Forelimb muscle (tissue), 1 donor: ENCODE data around the gene TMEM205. TPM values are rescaled to one million over a fixed set of nuclear protein-coding genes. Genes with fewer than 3 reads are reported as not detected.
"Not testable (repeated sequence)": the region's sequence is repeated elsewhere in the genome, so short reads cannot be mapped to it uniquely, and the experiment has no call there.

Experiments used
- DNase-seq: peaks from one replicate; pipeline ENCODE4 v3.0.0-alpha.2; 2013; ENCODE audit warnings: low read depth
- polyA plus RNA-seq: library from polyadenylated mRNA; unstranded; fragments of 120-200 nt; gene quantifications from one replicate; pipeline ENCODE4 v1.2.1, GENCODE V29; 2013; ENCODE audit not compliant: insufficient read length

TMEM205 gene
- polyA plus RNA-seq, 1 donor = 44.9 TPM

GRCh38 chr19:11339254-11340098, 6.6 kb downstream of the TMEM205 start, which contains the start of gene RAB3D:
Gene RAB3D (minus strand): TSS chr19:11339657. CDS start chr19:11337399, 2,258 bp downstream.
- peak; percentile 82 for DNase-seq

GRCh38 chr19:11338569-11339253, 7.4 kb downstream of the TMEM205 start:
- DNase-seq = no peak

- no peak for DNase-seq
Observed at GRCh38 chr19:11338121-11338520, 7.9 kb downstream of the TMEM205 start.

DNA sequence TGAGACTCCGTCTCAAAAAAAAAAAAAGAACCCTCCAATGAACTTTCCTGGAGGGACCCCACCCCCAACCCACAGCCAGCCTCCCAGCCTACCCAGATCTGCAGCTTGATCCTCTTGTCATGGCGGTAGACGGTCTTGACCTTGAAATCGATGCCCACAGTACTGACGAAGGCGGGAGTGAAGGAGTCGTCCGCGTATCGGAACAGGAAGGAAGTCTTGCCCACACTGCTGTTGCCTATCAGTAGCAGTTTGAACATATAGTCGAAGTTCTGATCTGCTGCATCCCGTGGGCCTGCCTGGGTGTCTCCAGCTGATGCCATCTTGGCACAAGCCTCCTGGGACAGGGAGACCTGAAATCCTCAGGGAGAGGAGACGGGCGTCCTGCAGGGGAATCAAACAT, 9.0 kb downstream of the TMEM205 start:
- no peak for DNase-seq

- DNase-seq = no peak
Observed at GRCh38 chr19:11335449-11336146, 10.5 kb downstream of the TMEM205 start.

GRCh38 chr19:11333838-11334237, 12.2 kb downstream of the TMEM205 start:
- not testable (repeated sequence) for DNase-seq

- no peak for DNase-seq
Observed at GRCh38 chr19:11332822-11333221, 13.2 kb downstream of the TMEM205 start.

DNA sequence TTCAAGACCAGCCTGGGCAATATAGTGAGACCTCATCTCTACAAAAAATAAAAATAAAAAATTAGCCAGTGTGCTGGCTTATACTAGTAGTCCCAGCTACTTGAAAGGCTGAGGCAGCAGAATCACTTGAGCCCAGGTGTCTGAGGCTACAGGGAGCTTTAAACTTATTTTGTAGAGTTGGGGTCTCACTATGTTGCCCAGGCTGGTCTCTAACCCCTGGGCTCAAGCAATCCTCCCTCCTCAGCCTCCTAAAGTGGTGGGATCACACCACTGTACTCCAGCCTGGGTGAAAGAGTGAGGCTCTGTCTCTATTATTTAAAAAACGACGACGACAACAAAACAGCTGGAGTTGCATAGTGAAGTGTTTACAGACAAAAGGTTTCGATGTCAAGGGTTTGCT, 14.6 kb downstream of the TMEM205 start:
- DNase-seq = no peak

DNA sequence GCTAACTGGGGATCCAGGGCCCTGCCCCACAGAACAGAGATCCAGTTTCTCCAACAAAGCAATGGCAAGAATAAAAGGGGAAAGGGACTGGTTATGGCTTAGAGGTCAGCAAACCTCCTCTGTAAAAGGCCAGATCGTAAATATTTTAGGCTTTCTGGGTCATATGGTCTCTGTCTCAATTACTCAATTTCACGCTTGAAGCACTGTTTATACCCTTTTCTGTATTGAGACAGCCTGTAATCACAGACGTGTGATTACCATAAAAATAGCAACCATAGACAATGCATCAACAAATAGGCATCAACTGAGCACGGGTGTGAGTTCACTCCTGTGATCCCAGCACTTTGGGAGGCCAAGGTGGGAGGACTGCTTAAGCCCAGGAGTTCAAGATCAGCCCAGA, 15.9 kb downstream of the TMEM205 start:
- DNase-seq = no peak

DNA sequence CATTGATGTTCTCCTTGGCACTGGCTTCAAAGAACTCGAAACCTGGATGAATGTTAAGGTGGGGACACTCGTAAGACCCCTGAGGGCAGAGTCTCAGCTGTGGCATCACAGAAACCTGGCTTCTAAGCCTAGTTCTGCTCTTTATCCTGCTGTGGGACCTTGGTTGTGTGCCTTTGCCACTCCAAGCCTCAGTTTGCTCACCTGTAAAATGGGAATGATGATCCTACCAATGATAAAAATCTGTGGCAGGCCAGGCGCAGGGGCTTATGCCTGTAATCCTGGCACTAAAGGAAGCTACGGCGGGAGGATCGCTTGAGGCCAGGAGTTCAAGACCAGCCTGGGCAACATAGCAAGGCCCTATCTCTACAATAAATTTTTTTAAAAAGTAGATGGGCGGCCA, 20.5 kb downstream of the TMEM205 start:
- no peak for DNase-seq

DNA sequence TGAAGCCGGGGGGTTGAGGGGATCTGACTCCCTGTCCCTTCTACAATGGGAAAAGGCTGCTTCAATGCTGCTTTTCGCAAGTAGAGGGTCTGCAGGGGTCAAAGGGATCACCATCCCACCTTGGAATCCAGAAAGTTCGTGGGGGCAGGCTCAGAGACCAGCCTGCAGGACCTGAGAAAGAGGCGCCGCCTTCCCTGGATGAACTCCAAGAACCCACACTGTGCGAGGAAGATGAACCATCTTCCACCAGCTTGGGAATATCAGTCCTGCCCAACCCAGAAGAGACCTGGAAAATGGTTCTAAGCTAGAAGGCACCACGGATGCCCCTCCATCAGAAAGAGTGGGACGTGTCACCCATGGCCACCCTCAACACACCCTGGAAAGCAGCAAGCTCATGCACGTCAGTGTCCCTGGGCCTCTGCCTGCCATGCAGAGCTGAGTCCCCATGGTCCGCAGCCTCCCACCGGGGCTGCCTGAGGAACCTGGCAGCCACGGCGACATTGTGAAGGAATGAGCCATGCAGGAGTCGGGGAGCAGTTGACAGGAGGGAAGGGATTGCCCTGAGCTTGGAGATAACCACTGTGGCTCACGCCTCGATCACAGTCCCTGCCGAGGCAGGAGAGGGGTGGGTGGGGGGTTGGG, 21.2 kb downstream of the TMEM205 start:
- no peak for DNase-seq

DNA sequence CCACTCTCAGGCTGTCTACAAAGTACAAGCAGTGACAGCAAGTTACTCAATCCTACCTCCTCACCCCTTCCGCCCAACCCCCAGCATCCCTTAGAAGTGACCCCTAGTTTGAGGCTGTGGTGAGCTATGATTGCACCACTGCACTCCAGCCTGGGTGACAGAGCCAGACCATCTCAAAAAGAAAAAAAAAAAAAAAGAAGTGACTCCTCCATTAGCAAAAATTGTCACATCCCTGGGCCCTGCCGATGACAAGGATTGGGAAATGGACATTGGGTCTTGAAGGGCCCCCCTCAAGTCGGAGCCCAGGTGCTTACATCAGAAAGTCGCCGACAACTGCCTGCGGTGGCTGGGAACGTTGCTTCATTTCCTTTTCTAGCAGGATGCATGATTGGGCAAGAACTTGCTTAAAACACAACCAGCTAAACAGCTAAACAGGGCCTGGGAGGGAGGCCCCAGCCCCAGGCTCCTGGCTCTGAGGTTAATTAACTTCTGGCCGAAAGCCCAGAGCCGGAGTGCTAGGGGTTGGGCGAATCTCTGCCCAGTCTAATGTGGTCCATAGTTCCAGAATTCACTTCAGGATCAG, 21.9 kb downstream of the TMEM205 start:
- DNase-seq = peak; percentile 34

GRCh38 chr19:11323601-11324078, 22.4 kb downstream of the TMEM205 start:
- no peak for DNase-seq

DNA sequence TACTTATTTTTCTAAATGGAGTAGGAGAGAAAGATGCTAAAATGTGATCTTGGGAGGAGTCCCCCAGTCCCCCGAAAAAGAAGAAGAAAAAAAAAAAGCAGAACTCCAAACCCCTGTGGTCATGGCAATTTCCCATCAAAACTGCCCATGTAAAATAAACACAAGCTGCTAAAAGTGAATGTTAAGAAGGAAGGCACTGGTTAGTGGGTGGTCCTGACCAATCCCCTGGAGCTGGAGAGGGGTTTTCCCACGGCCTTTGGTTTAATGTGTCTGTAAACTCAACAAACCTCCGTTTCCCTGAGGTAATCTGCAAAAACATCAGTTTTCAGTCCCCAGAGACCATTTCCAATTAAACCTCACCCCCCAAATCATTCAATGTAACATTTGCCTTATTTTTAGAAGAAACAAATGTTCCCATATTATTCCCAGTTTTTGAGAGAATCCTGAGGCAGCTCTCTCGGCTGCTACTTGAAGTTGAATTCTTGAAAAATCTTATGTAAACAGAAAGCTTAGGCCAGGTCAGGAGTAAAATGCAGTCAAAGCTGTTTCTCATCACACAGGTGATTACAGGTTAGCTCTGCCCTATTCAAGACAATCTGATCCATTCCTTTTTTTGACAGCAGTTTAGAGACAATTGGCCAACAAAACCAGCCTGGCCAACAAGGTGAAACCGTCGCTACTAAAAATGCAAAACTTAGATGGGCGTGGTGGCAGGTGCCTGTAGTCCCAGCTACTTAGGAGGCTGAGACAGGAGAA, 23.6 kb downstream of the TMEM205 start:
- DNase-seq = no peak

DNA sequence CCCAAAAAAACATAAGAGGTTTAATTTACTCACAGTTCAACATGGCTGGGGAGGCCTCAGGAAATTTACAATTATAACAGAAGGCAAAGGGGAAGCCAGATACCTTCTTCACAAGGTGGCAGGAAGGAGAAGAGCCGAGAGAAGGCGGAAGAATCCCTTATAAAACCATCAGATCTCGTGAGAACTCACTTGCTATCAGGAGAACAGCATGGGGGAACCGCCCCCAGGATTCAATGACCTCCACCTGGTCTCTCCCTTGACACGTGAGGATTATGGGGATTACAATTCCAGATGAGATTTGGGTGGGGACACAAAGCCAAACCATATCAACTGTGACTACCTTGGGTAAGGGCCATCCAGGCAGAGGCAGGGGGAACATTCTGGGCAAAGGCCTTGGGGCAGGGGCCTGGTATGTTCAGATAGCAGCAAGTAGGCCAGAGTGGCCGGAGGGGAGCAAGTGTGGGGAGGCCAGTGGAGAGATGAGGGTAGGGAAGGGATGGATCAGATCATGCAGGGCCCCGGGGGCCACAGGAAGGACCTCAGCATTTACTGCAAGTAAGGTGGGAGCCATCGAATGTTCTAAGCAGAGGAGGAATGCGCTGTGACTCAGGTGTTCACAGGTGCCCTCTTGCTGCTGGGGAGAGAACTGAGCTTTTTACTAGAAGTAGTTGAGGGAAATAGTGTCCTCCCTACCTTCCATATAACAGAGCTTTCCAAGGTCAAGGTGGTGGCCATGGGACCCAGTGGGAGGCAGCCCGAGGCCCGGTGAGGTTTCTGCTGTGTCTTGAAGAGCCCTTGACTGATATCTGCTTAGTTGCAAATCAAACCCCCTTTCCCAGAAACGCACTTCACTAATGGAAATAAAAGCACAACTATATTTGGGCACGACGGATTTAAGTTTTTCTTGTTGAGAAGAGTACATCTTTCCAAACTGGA, 24.6 kb downstream of the TMEM205 start:
- no peak for DNase-seq

GRCh38 chr19:11320278-11320995, 25.6 kb downstream of the TMEM205 start:
- not testable (repeated sequence) for DNase-seq

DNA sequence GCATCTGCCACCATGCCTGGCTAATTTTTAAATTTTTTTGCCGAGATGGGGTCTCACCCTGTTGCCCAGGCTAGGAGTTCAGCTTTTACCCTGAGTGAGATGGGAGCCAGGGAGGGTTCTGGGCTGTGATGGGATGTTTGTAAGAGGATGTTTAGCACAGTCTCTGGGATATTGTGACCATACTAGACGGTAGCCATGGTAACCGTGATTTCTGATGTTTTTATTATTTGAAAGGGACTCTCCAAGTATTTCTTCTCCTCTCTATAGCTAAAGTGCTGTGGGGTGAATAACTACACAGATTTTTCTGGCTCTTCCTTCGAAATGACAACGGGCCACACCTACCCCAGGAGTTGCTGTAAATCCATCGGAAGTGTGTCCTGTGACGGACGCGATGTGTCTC, 39.7 kb downstream of the TMEM205 start:
- no peak for DNase-seq

DNA sequence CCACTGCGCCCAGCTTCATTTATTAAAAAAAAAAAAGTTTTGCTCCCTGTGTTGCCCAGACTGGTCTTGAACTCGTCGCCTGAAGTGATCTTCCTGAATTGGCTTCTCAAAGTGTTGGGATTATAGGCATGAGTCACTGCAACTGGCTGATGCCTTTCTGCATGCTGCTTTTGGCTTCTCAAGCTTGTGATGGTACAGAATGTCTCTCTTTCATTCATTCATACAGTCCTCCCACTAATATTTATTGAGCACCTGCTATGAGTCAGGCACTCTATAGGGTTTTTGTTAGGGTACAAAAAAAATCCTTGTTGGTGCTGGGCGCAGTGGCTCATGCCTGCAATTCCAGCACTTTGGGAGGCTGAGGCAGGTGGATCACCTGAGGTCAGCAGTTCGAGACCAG, 41.1 kb downstream of the TMEM205 start:
- no peak for DNase-seq

GRCh38 chr19:11300811-11301120, 45.3 kb downstream of the TMEM205 start:
- no peak for DNase-seq
